NCI-H1417 (cell line): ENCODE data around the gene CCT7.
"Not testable (repeated sequence)": the region's sequence is repeated elsewhere in the genome, so short reads cannot be mapped to it uniquely, and the experiment has no call there.

Experiments
- DNase-seq, 3 experiments: peaks; one replicate each; lab custom pipeline; 2025; lab: John Stamatoyannopoulos, UW

The CCT7 gene

DNA sequence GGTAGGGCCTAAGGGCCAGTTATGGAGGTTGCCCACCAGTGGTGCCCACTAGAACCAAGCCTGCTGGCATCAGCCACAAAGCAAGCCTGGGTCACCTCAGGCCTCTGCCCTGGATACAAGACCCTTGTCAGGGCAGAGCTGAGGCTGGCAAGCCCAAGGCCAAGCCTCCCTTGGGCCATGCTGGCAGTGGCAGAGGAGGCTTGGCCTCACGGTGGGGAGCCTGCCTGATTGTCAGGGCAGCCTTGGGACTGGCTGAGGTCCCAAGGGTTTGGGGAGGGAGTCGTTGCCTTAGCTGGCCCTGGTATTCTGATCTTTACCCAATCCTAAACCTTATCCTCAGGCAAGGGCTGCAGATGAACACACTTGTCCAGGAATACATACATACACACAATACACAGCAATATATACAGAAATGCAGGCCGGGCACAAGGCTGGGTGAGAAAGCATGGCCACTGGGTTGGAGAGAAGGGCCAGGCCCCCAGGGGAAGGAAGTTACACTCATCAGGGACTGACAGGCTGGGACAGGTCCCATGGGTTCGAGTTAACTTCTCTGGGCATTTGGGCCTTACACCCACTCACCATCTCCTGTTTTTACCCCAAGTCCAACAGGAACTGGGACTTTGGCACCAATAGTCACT, 21.0 kb downstream of the CCT7 start:
- no peak for DNase-seq

- DNase-seq, result no peak
These were observed 22.0 kb downstream of the CCT7 start for GRCh38 chr2:73255907-73256617.

GRCh38 chr2:73256618-73256922, 22.5 kb downstream of the CCT7 start:
- DNase-seq, result no peak

- no peak for DNase-seq
These were observed 22.9 kb downstream of the CCT7 start for GRCh38 chr2:73257021-73257420.

DNA sequence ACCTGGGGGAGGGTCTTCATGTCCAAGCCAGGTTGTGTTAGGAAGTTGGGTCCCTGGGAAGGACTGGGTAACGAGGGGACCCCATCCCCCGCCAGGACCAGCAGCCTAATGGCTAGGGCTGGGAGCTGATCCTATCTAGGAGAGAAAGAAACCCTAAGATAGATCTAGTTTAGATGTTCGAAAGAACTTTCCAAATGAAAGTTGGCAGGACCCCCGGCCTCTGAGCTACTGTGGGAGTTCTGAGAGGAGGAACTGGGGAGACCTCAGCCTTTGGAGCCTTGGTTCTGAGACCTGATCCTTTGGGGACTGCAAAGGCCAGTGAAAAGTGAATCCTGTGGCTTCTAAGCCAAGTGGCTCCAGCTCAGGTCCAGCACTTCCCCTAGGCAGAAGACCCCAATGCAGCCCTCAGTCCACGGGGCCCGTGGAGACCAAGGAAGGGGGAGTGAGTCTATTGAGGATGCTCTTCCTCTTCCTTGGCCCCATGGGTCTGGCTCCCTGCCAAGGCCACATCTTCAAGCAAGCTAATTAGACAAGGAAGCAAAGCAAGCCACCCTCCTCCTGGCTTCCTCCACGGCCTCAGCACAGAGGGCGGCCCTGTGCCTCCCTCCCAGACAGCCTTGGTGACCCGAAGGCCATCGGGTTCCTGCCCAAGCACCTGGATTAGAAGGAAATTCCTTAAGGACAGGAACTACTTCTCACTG, 23.5 kb downstream of the CCT7 start:
- no peak for DNase-seq

DNA sequence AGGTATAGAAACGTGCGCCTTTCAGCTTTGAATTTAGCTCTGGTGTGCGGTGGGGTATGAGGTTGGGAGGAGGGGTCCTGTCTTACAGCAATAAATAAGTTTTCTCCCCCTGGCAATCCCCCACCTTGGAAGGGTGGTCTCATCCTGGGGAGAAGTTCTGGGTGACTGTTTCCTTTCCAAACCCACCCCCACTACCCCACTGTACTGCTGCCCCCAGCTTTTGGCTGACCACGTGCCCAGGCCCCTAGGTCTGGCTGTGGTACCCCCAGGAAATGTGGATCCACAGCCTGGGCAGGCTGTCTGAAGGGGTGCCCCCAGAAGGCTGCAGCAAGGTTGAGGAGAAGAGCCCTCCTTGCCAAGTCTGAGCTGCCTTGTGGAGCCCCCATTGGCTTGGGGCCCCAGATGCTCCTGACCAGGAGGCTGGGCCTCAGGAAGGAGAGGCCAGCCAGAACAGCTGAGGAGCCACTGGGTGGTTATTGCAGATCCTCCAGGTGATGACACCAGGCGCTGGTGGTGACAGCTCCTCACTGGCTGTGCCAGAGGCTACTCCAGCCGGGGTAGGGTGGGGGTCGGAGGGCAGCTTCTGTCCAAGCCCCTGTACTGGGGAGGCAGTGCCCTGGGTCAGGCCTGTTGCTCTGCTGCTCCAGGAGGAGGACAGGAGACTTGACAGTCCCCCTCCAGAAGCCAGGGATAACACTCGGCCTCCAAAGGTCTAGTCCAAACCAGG, 24.2 kb downstream of the CCT7 start:
- no peak for DNase-seq

GRCh38 chr2:73258913-73259215, 24.8 kb downstream of the CCT7 start:
- DNase-seq, result no peak

GRCh38 chr2:73259276-73259675, 25.2 kb downstream of the CCT7 start:
- no peak for DNase-seq

- DNase-seq, result no peak
These were observed 25.7 kb downstream of the CCT7 start for GRCh38 chr2:73259704-73260337.

GRCh38 chr2:73260338-73260984, 26.4 kb downstream of the CCT7 start:
- DNase-seq, result peak in 1 of 3 experiments; percentile 21

GRCh38 chr2:73262108-73262651, 28.1 kb downstream of the CCT7 start:
- DNase-seq, result no peak

DNA sequence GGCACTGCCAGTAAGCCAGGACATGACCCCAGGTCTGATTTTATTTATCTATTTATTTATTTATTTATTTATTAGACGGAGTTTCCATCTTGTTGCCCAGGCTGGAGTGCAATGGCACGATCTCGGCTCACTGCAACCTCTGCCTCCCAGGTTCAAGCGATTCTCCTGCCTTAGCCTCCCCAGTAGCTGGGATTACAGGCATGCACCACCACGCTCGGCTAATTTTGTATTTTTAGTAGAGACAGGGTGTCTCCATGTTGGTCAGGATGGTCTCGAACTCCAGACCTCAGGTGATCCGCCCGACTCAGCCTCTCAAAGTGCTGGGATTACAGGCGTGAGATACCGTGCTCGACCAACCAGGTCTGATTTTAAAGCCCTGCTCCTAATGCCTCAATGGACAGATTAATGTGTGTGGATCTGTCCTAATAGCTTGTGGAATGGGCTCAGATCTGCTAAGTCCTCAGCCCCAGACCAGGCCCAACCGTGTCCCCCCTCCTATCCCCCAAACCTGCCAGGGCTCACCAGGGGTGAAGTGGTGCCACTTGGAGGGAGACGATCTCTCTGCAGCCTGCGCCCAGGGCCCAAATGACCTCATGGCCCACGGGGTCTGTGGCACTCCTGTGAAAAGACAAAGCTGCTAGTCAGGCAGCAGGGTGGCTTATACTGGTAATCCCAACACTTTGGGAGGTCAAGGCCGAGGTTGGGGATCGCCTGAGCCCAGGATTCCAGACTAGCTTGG, 28.8 kb downstream of the CCT7 start:
- not testable (repeated sequence) for DNase-seq

GRCh38 chr2:73263540-73264331, 29.6 kb downstream of the CCT7 start:
- no peak for DNase-seq

DNA sequence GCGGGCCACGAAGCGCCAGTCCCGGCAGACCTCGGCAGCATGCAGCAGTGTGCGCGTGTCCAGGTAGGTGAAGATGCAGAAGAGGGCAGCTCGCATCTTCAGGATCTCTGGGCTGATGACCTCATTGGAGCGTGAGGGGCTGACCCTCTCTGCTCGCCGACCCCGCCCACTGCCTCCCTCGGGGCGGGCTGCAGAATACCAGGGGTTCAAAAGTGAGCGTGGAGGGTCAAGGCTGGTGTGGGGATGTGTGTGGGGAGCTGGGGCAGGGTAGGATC, 30.2 kb downstream of the CCT7 start:
- no peak for DNase-seq

DNA sequence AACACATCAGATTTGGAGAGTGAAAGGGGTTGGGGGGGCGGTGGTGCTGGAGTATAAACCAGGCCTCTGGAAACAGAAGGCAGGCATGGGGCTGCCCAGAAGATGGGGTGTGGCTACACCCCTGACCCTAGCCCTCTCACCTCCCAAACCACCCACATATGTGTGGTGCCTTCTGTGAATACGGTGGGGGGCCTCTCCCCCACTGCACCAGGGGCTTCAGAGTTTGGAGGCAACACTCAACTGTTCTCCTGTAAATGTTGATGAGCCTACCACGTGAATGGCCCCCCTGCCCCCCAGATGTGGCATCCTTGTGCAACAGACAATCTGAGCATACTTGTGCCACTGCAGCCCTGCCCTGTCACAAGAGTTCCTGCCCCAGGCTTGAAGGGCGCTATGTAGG, 30.7 kb downstream of the CCT7 start:
- no peak for DNase-seq

GRCh38 chr2:73265298-73266060, 31.4 kb downstream of the CCT7 start:
- DNase-seq, result no peak

DNA sequence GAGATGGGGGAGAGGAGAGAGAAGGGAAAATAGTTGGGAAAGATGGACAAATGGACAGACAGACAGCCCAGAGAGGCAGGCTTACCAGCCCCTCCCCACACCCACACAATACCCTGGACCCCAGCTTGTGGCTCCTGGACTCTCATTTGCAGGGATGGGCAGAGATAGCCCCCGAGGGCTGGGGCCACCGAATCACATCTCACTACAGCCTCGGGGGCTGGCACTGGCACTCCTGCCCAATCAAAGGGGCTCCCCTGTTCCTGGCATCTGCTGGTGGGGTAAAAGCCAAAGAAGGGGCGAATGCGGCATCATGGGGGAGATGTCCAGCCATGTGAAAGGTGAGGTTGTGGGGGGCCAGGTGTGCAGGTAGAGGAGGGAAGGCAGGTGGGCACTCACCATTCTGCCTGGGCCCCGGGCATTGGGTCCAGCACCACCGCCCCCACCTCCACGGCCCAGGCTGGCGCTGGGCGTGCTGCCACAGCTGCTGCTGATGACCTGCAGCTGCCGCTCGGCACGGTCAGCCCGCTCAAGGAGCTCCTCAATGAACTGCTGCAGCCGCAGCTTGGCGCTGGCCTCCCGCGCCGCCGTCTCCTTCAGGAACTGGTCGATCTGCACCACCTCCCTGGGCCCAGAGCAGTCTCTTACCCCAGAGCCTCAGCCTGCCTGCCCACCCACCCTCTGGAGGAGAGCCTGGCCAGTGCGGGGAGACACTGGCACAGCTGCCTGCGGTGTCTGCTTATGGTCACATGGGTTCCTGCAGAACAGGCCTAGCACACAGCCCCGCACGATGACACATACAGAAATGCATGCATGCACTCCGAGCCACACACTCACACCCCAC, 32.2 kb downstream of the CCT7 start:
- peak in 2 of 3 experiments; percentile 16 to 64 for DNase-seq

DNA sequence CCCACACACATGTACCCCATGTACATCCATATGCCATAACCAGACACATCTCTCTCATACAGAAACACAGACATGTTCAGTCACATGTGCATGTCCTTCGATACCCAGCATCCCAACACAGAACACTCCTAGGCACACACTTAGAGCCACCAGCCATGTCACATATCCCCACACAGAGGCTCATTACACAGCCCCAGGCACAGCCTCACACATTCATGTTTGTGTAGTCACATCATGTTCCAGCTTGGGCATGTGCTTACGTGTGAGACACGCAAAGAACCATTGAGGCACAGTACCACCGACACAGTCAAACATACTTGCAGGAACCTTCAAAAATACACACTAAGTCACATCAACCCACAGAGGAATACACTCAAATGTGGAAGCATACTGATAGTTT, 32.9 kb downstream of the CCT7 start:
- DNase-seq, result no peak

- DNase-seq, result no peak
These were observed 34.3 kb downstream of the CCT7 start for GRCh38 chr2:73268366-73268829.
